Choroid plexus epithelial cell (primary cell): ENCODE data around the gene CD96.

ENCODE experiments used
- DNase-seq: peaks from one replicate; pipeline ENCODE4 v3.0.0-alpha.2; 2010; ENCODE audit warnings: low read depth
- H3K4me3 ChIP-seq: 2 replicates; pipeline ENCODE4 v1.5.1; 2011; ENCODE audit warnings: low read depth, mild to moderate bottlenecking, control low read depth, low read length, moderate library complexity
- TF ChIP-seq, protein P1 (sequence below): conservative IDR thresholded peaks from 2 replicates; pipeline ENCODE4 v1.5.1; 2011; ENCODE audit warnings: low read depth, mild to moderate bottlenecking, control low read depth, inconsistent platforms, low read length, moderate library complexity

The CD96 gene

DNA sequence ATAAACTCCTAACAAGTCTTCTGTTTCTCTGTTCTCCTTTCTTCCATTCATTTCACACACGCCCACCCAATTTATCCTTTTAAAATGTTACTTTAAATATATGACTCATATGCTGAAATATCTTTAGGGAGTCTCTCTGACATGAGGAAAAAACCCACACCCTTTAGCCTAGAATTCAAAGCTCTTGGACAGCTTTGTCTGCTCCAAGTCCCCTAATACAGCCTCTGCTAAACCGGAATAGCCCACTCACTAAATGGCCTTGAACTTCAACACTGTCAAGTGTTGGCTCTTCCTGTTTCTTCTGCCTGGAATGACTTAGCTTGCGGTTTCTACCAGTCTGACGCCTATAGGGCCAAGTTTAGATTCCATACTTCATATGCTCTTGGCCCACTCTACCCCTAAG, 3.3 kb upstream of the CD96 start:
- peak; percentile 60 for DNase-seq
- TF ChIP-seq, protein P1, sequence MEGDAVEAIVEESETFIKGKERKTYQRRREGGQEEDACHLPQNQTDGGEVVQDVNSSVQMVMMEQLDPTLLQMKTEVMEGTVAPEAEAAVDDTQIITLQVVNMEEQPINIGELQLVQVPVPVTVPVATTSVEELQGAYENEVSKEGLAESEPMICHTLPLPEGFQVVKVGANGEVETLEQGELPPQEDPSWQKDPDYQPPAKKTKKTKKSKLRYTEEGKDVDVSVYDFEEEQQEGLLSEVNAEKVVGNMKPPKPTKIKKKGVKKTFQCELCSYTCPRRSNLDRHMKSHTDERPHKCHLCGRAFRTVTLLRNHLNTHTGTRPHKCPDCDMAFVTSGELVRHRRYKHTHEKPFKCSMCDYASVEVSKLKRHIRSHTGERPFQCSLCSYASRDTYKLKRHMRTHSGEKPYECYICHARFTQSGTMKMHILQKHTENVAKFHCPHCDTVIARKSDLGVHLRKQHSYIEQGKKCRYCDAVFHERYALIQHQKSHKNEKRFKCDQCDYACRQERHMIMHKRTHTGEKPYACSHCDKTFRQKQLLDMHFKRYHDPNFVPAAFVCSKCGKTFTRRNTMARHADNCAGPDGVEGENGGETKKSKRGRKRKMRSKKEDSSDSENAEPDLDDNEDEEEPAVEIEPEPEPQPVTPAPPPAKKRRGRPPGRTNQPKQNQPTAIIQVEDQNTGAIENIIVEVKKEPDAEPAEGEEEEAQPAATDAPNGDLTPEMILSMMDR = no peak
- H3K4me3 ChIP-seq = no peak overlapping the region

DNA sequence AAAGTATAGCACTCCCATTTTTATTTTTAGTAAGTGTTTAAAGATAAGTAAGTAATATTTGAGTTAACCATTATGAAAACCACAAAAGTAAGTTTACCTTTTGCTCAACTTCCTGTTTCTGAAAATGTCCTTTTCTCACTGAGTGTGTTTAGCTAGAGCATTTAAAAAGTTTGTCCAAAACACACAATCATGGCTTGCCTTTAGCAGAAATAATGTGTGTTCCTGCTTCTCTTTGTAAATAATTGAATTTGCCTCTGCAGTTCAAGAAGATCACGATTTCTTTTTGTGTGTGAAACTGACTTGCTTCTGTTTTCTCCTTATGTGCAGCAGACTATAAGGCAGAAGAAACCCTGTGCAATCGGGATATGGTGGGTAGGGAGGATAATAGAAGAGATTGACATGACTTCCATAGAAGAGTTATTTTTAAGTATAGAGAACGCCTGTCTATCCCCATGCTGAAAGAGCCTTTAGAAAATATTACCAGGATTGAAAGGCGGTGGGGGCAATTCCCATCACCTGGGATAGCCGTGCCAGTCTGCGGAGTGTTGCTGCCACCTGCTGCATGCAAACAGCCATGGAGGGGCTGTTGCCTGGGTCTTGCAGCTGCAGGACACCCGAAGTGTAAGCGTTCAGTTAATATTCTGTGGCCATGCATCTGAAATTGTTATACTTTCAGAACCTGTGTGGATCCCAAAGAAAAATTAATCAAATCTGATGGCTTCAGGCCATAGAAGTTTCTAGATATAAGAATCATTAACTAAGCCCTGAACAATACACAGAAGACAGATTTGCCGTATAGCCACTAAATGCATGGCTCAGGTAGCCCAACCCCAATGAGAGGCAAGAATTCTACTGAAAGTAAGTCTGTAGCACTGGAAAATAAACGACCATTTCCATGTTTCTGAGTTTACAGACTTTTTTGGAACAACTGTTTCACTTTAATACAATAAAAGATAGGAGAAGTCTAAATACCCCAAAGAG, 2.4 kb upstream of the CD96 start:
- TF ChIP-seq, protein P1 = peak; percentile 90
- peak; percentile 73 for DNase-seq
- no peak overlapping the region for H3K4me3 ChIP-seq

DNA sequence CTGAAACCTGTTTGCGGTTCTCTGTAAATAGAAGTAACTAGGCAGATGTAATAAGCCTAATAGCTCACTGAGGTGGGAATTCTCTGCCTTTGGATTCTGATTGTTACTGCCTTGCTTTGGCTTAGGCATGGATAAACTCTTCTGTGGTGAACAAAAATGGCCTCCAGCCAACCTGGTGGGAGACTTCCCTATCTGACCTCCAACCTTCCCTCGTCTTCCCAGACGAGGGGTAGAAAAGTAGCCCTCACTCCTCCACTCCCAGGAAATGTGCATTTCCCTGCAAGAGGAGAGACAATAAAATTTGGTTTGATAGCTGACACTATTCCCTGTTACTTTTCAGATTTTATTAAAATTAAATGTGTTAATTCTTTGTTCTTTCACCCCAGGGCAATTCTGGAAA, 606 bp upstream of the CD96 start:
- TF ChIP-seq, protein P1 = no peak
- H3K4me3 ChIP-seq = no peak overlapping the region

DNA sequence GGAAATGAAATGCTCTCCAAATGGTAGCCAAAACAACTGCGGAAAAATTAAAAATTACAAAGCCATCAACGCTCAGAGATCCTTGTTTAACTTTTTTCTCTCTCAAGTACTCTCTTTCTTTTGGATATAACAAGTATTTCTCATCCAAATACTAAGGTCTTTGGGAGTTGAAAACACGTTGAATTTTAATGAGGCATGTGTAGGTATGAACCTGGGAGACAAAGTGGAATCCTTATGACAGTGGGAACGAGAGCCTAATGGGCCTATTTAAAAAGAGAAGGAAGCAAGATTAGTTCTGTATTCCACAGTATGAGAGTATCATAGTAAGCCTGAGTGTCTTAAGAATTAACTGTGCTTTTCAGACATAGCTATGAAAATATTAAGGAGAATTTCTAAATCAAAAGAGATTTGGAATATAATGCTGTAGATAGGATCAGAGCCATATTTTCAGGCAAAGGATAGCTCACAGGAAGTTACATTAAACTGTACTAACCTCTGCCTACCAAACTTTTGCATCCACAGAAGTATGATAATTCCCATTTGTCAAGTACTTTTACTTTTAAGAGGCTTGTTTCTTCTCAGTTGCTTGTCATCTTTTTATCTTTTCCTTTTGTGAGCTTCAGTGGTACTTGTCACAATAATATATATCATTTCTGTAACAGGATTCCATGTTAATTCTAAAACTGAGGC, 759 bp downstream of the CD96 start:
- TF ChIP-seq, protein P1 = no peak
- no peak overlapping the region for H3K4me3 ChIP-seq
- no peak for DNase-seq

More for the DNA sequence above, 606 bp upstream of the CD96 start:
- no peak for DNase-seq

DNA sequence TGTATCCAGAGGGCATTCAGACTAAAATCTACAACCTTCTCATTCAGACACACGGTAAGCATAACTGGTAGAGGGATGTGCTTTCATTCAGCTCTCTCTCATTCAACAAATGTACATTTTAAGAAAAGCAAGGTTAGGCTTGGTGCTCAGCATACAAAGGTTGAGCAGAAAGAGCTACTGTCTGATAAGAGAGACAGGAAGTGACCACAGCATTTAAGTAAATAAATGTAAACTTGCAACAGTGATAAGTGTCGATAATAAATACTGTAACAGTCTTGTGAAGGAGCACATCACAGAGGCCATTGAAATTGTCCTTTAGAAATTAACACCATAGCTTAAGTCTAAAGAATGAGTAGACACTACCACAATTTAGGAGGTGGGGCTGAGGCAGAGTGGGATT, 3.4 kb downstream of the CD96 start:
- DNase-seq = no peak
- H3K4me3 ChIP-seq = no peak overlapping the region
- TF ChIP-seq, protein P1 = no peak

DNA sequence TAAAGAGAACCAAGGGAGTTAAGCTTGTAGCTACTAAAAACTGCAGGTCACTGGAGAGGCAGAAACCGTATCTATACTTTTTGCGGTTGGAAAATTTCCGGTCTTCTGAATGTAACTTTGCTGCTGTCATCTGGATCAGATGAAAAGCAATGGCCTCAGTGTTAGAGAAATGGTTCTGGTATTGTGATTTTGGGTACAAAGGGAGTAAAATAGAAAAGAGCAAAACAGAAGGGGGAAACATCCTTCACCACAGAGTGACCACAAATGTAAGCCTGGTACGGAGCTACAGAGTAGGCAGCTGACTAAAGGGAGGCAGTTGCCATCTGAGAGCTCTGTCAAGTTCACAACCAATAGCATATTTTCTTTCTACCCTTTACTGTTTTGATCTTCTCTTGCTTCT, 5.6 kb downstream of the CD96 start:
- TF ChIP-seq, protein P1 = no peak
- no peak overlapping the region for H3K4me3 ChIP-seq
- DNase-seq = no peak
